Central memory CD8-positive, alpha-beta T cell (primary cell): ENCODE data around the gene TOLLIP.

Experiments
- ATAC-seq: fragments of 150-1000 bp; cut with Tn5 transposase; replicated peaks from 2 replicates; pipeline ENCODE4 v1.10.0; 2022; ENCODE audit warnings: mild to moderate bottlenecking, moderate FRiP score, moderate number of reproducible peaks; ENCODE audit not compliant: poor library complexity, severe bottlenecking; ENCODE audit errors: extremely low read depth
- DNase-seq, 2 donors: peaks; one replicate each; pipeline ENCODE4 v3.0.0; 2021; ENCODE audit warnings: low spot score in 2 of 2
- H3K27ac Mint-ChIP-seq: one replicate; pipeline ENCODE4 v1.8.0; 2022; ENCODE audit warnings: low read depth, mild to moderate bottlenecking, moderate library complexity, mixed read lengths
- H3K27me3 Mint-ChIP-seq: one replicate; pipeline ENCODE4 v1.8.0; 2022; ENCODE audit warnings: mixed read lengths
- H3K36me3 Mint-ChIP-seq: one replicate; pipeline ENCODE4 v1.8.0; 2022; ENCODE audit warnings: mild to moderate bottlenecking, moderate library complexity, mixed read lengths; ENCODE audit not compliant: insufficient read depth
- H3K4me1 Mint-ChIP-seq: one replicate; pipeline ENCODE4 v1.8.0; 2022; ENCODE audit warnings: mixed read lengths
- H3K4me3 Mint-ChIP-seq: one replicate; pipeline ENCODE4 v1.8.0; 2022; ENCODE audit warnings: mild to moderate bottlenecking, moderate library complexity, mixed read lengths
- H3K9me3 Mint-ChIP-seq: one replicate; pipeline ENCODE4 v1.8.0; 2022; ENCODE audit warnings: mixed read lengths

Gene TOLLIP

DNA sequence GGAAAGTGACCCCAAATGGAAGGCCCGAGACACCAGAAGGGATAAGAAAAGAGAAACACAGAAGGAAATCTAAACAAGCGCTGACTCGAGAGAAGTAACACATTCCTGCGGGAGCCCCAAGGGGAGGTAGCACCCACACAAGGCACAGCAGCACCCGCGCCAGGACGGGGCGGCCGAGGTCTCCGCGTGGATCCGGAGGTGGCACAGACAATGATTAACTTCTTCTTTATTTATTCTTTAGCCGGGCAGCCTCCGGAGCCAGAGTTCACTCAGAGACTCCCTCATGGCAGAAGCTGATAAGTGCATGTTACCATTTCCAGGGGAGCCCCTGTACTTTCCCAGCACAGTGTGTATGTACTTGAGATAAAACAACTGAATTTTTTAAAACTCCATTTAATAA lies 5.1 kb downstream of the TOLLIP start:
- Mint-ChIP-seq H3K4me1 (peaks cover 34% of the 10 kb centered on the region), H3K36me3 (peaks cover 13% of the 10 kb centered on the region), H3K27me3 (no peaks in the 10 kb centered on the region), H3K4me3 (no peak overlapping the region), H3K27ac (no peak overlapping the region), H3K9me3 (no peaks in the 10 kb centered on the region)
- DNase-seq, result no peak
- ATAC-seq, result no peak

DNA sequence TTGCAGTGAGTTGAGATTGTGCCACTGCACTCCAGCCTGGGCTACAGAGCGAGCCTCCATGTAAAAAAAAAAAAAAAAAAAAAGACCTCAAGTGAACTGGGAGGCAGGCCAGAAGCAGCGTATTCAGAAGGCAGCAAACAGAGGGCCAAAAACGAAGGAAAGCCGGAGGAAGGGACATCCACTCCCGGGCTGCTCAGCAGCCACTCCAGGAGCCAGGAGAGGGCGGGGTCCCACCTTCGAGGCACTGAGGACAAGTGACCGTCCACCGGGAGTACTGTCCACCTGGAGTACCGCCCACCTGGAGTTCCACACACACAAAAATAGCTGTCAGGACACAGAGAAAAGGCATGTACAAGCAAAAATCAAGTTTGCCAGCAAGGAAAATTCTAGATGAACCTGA lies 5.5 kb downstream of the TOLLIP start:
- Mint-ChIP-seq H3K9me3 (no peaks in the 10 kb centered on the region), H3K36me3 (peaks cover 15% of the 10 kb centered on the region), H3K27me3 (no peaks in the 10 kb centered on the region), H3K4me1 (peaks cover 34% of the 10 kb centered on the region), H3K27ac (no peak overlapping the region), H3K4me3 (no peak overlapping the region)
- DNase-seq (peak in 1 of 2 donors; percentile 8), ATAC-seq (no peak)

DNA sequence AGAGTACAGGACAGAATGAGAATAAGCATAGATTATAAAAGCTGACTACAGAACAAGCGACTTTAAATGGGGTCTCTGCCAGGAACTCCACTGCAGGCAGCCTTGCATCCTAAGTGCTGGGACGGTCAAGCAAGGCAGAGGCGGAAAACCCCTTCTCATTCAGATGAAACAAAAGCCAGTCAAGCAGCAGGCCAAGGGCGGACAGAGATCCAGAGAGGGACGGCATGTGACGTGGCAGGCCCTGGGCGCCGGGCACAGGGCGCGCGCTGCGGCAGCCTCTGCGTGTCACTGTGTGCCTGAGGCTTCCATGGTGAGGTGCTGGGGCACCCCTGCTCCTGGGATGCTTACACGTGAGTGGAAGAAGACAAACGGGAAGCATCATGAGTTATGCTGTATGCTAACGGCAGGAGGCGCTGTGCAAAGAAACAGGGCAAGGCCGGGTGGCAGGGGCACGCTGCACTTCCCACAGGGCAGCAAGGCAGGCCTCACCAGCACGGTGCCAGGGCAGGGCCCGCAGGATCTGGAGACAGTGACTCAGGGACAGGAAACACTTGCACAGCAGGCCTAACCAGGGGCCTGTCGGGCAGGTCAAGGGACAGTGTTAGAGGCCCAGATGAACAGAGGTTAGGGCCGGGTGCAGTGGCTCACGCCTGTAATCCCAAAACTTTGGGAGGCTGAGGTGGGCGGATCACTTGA lies 6.2 kb downstream of the TOLLIP start:
- H3K36me3 Mint-ChIP-seq, result peaks cover 20% of the 10 kb centered on the region
- no peaks in the 10 kb centered on the region for H3K27me3 Mint-ChIP-seq
- DNase-seq (peak in 1 of 2 donors; percentile 11), ATAC-seq (no peak)
- no peaks in the 10 kb centered on the region for H3K9me3 Mint-ChIP-seq
- no peak overlapping the region for H3K27ac Mint-ChIP-seq
- peaks cover 30% of the 10 kb centered on the region for H3K4me1 Mint-ChIP-seq
- no peak overlapping the region for H3K4me3 Mint-ChIP-seq

DNA sequence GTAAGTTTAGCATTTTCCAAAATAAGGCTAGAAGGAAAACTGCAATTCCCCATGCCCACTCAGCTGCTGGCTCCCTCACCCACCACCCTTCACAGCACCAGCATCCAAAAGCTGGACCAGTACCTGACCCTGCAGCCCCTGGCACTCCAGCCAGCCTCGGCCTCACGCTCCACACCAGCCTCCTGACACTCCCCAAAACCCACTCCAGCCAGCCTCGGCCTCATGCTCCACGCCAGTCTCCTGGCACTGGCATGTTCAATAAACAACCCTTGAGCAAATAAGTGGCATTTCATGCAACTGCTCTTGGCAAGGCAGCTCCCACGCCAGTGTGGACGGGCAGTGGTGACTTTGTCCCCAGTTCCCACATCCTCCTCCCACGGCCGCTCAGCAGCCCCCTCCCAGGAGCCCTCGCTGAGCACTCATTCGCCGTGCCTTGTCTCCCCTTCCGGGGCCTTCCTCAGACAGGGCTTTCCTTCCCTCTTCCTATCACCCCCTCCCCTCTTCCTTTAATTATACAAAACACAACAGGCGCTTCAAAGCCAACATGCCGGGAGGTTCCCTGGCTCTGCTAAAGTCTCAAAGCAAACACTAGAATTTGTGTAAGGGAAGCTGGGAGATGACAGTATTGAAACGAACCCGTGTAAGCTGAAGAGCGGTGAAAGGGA lies 6.8 kb downstream of the TOLLIP start:
- Mint-ChIP-seq H3K4me3 (no peak overlapping the region), H3K4me1 (peaks cover 26% of the 10 kb centered on the region), H3K36me3 (peaks cover 20% of the 10 kb centered on the region), H3K9me3 (no peaks in the 10 kb centered on the region), H3K27ac (no peak overlapping the region), H3K27me3 (no peaks in the 10 kb centered on the region)
- ATAC-seq (no peak), DNase-seq (peak in 1 of 2 donors; percentile 8)

DNA sequence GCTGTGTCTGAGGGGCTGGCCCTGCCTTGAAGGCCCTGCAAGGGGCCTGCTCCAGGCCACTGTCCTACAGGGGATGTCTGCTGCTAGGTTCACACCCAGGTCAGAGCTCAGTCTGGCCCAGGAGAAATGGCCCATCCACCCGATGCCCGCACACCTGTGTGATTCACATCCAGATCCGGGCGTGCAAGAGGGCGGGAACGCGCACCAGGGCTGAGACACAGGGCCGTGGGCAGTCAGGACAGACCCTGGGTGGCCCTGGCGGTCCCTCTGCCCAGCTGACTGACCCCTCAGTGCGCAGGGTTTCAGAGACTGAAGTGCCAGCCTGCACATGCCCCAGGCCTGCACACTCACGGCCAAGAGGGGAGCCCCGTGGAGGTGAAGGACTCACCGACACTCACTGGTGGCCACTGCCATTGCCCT lies 7.4 kb downstream of the TOLLIP start:
- peaks cover 20% of the 10 kb centered on the region for H3K36me3 Mint-ChIP-seq
- H3K27me3 Mint-ChIP-seq, result no peaks in the 10 kb centered on the region
- H3K27ac Mint-ChIP-seq, result no peak overlapping the region
- ATAC-seq (no peak), DNase-seq (no peak)
- H3K4me3 Mint-ChIP-seq, result no peak overlapping the region
- peaks cover 21% of the 10 kb centered on the region for H3K4me1 Mint-ChIP-seq
- H3K9me3 Mint-ChIP-seq, result no peaks in the 10 kb centered on the region

DNA sequence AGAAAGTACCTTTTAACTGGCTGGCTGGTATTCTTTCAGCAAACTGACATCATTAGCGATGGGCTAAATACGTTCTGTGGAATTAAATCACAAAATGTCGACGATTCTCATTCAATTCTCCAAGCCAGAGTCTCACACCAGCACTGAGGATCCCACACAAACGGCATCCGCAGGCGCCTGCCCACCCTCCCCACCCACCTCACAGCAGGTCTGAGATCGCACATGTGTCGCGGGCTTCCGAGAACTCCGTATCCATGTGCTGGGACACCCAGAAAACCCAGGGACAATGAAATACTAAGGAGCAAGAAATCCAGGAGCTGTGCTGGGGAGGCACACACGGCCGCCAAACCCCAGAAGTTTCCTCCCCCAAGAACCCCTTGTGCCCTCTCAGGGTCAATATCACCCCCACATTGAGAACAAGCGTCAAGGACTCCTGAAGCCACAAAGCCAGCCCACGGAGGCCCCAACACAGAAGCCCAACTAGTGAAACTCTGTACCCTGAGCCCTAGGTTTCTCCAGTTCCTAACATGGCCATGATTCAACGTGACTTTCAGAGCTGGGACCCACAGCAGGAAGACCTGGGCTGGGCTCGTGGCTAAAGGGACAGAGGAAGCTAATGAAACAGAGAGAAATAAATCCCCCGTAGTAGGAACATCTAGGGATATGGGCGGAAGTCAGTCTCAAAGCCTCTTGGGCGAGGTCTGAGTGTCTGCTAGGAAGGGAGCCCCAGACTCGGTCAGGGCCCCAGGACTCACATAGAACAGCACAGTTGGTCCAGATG lies 8.0 kb downstream of the TOLLIP start:
- H3K4me1 Mint-ChIP-seq, result peaks cover 16% of the 10 kb centered on the region
- H3K27me3 Mint-ChIP-seq, result no peaks in the 10 kb centered on the region
- ATAC-seq (no peak), DNase-seq (no peak)
- no peaks in the 10 kb centered on the region for H3K9me3 Mint-ChIP-seq
- H3K27ac Mint-ChIP-seq, result no peak overlapping the region
- peaks cover 17% of the 10 kb centered on the region for H3K36me3 Mint-ChIP-seq
- H3K4me3 Mint-ChIP-seq, result no peak overlapping the region

DNA sequence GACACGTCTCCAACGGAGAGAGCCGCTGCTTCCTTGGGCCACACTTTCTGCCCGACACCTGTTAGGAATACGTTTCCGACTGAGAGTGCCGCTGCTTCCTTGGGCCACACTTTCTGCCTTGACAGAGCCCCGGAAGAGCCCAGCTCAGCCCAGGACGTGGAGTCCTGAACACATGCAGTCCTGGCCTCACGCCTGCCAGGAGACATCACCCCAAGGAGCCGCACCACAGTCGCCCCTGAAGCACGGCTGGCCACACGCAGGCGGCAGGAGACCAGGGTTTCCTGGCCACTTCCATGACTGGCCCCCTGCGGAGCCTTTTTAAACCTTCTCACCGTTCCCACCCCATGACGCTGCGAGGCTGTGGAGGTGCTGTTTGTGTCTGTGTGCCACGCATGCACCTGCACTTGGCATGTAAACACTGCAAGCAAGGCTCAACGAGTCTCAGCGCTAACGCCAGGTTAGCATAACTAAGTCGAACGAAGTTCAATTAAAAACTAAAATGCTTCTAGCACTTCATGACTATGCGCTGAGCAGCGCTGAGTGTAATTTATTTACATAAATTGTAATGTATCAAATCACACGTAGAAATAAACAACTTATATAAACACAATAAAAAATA lies 8.8 kb downstream of the TOLLIP start:
- Mint-ChIP-seq H3K27ac (no peak overlapping the region), H3K27me3 (no peaks in the 10 kb centered on the region), H3K4me1 (peaks cover 16% of the 10 kb centered on the region), H3K4me3 (no peak overlapping the region), H3K9me3 (no peaks in the 10 kb centered on the region), H3K36me3 (peaks cover 20% of the 10 kb centered on the region)
- ATAC-seq (no peak), DNase-seq (no peak)

DNA sequence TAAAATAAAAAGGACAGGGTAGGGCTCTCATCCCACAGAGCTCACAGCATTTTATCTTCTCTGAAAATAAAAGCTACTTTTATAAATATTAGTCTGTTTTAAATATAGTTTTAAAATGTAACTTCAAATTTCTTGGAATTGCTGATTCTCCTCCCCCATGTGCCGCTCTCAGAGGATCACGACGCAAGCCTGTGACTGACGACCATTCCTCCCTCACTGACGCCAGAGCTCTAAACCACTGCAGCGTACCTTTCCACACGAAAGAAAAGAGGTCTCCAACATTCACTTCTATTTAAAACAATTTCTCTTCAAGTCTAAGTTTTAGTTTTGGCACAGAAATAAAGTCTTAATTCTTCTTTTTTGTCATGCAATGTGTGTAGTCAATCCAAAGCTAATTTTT lies 9.3 kb downstream of the TOLLIP start:
- no peak for DNase-seq
- Mint-ChIP-seq H3K4me1 (peaks cover 16% of the 10 kb centered on the region), H3K9me3 (no peaks in the 10 kb centered on the region), H3K36me3 (peaks cover 17% of the 10 kb centered on the region), H3K4me3 (no peak overlapping the region), H3K27me3 (no peaks in the 10 kb centered on the region), H3K27ac (no peak overlapping the region)
- no peak for ATAC-seq

DNA sequence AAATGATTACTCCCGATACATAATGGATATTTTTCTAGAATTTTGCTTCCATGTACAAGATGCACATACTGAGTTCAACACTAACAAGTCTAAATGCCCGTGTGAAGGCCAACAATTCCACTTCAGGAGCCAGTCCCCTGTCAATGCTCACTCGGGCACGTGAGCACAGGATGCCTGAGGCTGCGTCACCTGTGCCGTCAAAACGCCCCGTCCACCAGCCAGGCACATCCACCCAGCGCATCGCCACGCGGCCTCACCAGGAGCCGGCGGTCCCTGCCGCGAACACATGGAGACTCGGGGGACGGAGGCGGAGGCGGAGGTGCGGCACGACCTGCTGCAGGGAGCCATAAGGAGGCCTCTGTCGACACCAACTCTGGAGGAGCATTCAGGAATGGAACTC lies 9.8 kb downstream of the TOLLIP start:
- Mint-ChIP-seq H3K4me1 (peaks cover 16% of the 10 kb centered on the region), H3K36me3 (peaks cover 17% of the 10 kb centered on the region), H3K4me3 (no peak overlapping the region), H3K27ac (no peak overlapping the region), H3K9me3 (no peaks in the 10 kb centered on the region), H3K27me3 (no peaks in the 10 kb centered on the region)
- DNase-seq (no peak), ATAC-seq (no peak)

DNA sequence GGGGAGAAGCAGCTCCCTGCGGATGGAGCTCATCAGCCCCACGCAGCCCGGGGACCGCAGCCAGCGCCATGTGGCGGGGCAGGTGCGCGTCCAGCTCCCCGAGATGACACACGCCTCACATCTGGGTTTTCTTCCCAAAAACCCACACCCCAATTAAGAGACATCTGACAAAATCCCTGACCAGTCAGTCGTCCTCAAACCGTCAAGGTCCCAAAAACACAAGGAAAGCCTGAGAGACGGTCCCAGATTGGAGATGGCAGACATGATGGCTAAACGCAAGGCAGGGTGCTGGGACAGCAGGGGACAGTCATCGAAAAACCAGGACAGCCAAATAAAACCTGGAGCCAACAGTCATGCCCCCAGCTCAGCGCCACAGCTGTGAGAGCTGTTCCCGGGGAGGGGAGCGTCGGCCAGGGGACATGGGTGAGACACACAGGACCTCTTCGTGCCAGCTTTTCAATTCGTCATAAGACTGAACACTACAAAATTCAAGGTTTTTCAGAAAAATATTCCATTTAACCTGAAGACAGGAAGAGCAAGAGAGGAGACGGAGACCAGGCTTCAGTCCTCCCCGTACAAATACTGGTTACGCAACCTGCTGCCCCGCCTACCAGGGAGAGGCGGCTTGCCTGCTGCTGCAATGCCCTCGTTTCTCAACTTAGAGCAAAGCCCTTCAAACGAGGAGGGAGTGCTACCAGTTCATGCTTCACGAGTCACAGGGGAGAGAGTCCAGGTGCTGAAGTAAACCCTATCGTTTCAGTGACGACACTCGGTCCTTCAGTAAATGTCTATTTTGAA lies 10.5 kb downstream of the TOLLIP start:
- no peak overlapping the region for H3K27ac Mint-ChIP-seq
- no peaks in the 10 kb centered on the region for H3K27me3 Mint-ChIP-seq
- H3K4me3 Mint-ChIP-seq, result no peak overlapping the region
- no peaks in the 10 kb centered on the region for H3K9me3 Mint-ChIP-seq
- peaks cover 17% of the 10 kb centered on the region for H3K36me3 Mint-ChIP-seq
- no peak for ATAC-seq
- H3K4me1 Mint-ChIP-seq, result peaks cover 16% of the 10 kb centered on the region
- DNase-seq, result no peak

DNA sequence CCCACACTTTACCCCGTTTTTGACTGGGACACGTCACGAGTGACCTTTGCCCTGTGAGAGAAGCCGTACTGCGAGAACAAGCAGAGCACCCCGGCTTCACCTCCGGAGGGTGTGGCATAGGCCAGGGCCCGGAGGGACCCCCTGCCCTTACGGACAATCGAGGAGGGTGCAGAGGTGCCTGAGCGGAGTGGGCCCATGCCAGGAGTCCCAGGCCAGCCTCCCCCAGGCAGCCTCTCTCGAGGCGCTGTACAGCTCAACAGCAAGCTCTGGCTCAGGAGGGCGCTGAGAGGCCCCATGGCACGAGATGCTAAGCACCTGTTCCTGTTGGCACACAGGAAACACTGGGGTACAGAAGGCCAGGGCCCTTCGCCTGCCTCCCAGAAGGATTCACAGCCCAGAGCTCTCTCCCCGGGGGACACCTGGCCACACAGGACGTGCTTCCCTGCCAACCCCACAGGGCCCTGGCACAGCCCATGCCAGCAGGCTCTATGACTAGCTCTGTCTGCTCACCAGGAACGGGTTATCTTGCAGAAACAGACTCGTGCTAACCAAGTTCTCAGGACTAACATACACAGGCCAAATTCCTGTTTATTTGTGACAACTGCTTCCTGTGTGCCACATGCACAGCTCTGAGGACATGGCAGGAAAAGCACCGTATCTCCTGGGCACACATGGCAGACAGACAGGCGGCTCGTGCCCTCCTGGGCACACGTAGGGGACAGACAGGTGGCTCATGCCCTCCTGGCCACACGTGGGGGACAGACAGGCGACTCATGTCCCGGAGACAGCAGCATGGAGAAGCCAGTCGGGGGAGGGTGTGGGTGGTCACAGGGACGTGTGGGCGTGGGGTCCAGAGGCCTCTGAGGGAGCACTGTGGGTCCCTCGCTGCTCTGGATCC lies 11.6 kb downstream of the TOLLIP start:
- no peak overlapping the region for H3K4me3 Mint-ChIP-seq
- H3K27me3 Mint-ChIP-seq, result no peaks in the 10 kb centered on the region
- peaks cover 10% of the 10 kb centered on the region for H3K4me1 Mint-ChIP-seq
- H3K9me3 Mint-ChIP-seq, result no peaks in the 10 kb centered on the region
- H3K36me3 Mint-ChIP-seq, result peaks cover 15% of the 10 kb centered on the region
- no peak for ATAC-seq
- no peak for DNase-seq
- H3K27ac Mint-ChIP-seq, result no peak overlapping the region
